HG02798 (cell line): Measurements from ENCODE around the gene MRPL20.
A peak's percentile ranks its signal among the peaks of the same experiment; 100 is the strongest.
"Not testable (repeated sequence)": the region's sequence is repeated elsewhere in the genome, so short reads cannot be mapped to it uniquely, and the experiment has no call there.

Experiments
- ATAC-seq: cut with Tn5 transposase; IDR thresholded peaks from one replicate; pipeline ENCODE4 v1.9.1; 2021; ENCODE audit warnings: mild to moderate bottlenecking; ENCODE audit not compliant: unreplicated experiment, poor library complexity

The MRPL20 gene

DNA sequence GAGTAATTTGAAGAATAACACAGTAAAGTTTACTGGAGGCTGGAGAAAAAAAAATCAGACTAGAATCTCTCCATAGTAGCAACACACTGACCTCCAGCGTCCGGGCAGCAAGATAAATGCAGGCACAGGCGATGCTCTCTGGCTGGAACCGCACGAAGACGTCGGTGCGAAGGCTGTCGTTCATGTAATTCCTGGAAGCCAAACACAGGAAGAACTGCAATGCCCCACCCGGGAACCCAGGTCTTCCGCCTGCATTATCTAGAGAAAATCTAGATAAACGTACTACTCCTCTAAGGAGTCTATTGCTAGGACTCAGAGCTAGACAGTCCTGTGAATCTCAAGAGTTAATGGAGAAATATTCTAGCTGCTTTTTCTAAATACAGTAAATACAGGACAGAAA, 16.4 kb downstream of the MRPL20 start:
- no peak for ATAC-seq

DNA sequence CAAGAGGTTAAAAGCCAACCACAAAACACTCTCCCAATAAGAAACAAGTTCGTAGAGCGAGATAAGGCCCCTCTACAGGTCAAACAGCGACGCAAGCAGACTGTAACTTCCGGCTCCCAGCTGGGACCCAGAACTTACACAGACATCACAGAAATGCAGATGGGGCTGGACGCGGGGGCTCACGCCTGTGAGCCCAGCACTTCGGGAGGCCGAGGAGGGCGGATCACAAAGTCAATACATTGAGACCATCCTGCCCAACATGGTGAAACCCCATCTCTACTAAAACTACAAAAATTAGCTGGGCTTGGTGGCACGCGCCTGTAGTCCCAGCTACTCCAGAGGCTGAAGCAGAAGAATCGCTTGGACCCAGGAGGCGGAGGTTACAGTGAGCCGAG, 19.0 kb downstream of the MRPL20 start:
- ATAC-seq, result no peak

DNA sequence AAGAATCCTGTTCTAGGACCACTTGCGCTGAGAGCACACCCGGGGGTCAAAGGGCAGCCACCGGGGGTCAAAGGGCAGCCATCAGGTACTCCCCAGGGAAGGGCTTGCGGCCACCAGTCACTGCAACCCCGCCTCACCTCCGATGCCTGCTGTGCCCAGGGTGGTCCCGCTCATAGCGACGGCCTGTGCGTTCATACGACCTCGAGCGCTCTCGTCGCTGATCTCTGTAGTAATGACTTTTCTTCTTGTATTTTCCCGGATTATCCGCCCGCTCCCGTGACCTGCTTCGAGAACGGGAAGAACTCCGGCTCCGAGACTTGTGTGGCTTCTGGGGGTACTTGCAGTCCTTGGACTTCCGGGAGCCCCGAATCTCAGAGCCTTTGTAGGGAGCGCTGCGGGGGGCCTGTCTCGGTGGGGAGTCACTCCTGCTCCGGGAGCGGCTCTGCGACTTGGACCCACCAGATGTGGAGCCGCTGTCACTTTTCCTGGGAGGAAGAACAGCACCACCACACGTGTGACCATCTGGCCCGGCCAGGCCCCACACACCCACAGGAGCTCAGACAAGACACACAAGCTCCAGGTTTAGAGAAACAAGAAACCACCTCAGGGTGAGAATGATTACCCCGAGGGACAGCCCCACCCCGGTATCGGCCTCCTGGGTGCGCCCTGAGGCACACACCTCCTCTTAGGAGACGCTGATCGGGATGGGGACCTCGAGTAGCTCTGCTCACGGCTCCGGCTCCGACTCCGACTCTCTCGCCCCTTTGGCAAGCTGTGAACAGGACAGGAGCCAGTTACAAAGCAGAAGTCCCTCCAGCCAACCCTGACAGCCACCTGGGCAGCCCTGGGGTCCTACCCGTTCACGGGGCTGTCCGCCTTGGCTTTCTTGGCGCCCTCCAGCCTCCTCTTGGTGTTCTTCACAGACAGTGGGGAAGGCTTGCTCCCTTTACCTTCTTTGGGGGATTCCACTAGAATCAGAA, 19.7 kb downstream of the MRPL20 start:
- no peak for ATAC-seq

DNA sequence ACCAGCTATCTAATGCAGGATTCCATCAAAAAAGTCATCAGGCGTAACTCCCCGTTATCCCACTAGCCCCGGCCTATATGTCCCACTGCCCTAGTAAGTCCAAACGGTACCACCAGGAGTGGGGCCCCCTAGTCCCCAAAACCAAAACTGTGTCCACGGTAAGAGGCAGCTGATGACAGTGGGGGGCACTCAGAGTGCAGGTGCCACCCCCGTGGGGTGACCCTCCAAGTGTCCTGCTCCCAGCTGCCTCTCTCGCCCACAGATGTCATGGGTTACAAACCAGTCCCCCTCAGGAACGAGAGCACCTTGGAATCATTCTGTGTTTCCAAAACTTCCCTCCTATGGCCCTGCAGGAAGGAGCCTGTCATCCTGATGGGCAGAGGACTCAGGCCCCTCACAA, 21.2 kb downstream of the MRPL20 start:
- ATAC-seq, result no peak

DNA sequence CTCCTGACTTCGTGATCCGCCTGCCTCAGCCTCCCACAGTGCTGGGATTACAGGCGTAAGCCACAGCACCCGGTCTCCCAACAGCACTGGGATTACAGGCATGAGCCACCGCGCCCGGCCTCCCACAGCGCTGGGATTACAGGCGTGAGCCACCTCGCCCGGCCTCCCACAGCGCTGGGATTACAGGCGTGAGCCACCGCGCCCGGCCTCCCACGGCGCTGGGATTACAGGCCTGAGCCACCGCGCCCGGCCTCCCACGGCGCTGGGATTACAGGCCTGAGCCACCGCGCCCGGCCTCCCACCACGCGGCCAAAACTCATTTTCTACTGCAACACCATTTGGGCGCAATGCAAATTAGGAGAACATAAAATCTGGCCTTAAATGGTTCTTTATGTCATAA, 21.8 kb downstream of the MRPL20 start:
- not testable (repeated sequence) for ATAC-seq

DNA sequence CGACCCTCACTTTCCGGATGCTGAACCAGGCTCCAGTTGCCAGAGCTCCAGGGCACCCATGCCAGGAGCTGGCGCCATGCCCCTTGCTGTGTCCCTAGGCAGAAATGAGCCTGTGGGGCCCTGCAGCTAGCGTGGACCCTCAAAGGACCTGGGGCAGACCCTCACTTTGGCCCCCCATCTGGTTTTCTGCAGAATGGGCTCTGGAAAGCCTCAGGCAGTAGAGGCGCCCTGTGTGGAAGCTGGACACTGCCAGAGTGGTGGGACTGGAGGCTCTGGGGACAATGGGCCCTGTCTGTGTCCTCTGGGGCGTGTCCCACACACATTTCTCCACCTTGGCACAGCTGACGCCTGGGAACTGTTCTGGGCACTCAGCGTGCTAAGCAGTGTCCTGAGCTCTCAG, 25.8 kb downstream of the MRPL20 start:
- no peak for ATAC-seq

DNA sequence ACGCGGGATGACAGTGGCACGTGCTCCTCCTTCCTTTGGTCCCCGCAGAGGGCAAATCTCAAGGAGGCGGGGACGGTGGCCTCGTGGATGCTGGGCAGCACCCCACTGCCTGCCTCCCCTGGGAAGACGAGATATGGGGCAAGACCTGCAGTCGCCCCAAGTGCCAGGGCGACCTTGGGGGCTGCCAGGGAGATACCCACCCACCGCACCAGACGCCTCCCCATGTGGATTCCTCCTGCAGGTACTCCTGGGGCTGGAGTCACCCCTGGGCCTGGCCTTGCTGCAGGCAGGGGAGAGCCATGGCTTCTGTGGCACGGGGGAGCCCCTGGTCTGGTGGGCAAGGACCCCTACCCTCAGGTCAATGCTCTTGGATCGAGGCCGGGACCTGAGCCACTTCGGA, 26.2 kb downstream of the MRPL20 start:
- ATAC-seq, result no peak

DNA sequence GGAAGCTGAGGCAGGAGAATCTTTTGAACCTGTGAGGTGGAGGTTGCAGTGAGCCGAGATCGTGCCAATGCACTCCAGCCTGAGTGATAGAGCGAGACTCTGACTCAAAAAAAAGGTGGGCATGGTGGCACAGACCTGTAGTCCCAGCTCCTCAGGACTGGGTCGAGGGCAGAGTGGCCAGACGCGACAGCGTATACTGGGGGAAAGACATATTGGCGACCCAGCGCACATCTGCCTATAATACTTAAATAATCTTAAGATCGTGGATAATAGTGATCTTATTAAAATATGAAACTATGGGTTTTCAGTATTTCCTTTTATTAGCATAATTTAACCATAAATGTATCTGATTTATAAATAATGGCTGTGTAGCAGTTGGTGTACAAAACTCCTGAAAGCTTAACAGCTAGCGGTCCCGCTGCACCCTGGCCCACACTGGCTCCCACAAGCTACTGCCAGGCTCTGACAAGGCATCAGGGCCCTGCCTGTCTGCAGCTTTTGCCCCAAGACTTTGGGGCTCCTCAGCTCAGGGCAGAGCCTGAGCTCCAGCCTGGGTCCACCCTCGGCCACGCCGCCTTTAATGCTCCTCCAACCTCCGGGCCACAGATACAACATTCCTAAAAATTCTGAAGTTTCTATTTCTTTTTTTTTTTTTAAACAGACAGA, 29.4 kb downstream of the MRPL20 start:
- no peak for ATAC-seq

DNA sequence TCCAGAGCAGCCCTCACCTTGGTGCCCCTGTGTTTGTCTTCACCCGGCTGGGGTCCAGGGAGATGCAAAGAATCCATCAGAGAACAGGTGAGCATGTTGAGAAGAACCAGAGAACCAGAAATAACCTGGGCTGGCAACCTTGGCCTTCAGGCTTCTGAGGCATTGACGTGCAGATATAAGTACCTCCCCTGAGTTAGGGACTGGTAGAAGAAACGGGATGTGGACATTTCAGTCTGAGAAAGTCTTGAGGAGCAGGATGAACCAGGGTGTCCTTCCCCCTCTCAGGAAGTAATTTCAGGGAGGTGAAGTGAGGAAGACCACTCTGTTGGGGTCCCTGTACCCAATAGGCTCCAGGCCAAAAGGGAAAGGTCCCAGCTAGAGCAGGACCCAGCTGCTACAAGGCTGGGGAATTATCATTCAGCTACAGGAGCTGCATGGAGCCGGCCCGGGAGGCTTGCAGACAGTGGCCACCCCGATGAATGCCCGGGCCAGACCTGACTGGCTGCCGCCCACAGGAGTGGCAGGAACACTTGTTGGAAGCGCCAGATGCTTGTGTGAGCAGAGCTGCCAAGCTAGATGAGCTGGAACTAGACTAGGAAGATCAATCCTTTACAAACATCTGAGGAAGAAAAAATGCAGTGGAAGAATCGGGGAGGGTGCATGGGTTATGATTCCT, 30.4 kb downstream of the MRPL20 start:
- ATAC-seq, result no peak

DNA sequence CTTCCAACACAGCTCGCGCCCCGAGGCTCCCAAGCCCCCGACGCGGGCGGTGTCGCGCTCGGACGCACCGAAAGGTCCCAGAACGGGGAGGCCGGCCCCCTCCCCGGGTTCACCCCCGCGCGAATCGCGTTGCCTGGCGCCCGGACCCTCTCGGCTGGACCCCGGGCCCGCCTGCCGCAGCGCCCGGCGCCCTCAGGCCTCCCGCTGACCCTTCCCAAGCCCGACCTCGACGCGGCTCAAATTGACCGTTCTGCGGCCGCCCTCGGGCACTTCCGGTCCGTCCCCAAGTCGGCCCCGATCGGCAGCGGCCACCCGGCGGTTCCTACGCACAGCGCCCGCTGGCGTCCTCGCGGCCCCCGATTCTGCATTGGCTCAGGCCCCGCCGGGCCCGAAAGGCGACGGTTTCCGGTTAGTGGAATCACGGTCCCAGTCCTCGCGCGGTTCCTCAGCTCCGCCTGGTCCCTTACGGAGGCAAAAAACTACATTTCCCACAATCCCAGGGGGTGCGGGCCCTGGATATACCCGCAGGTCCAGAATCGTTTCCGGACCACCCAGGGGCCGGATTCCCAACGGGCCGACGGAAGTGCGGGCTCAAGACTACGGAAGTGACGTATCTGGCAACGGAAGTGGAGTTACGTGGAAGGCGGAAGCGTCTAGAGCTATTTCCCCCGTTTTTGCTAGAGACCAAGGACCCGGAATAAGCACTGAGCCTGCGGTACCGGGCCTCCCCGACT, 32.0 kb downstream of the MRPL20 start, which contains the start of gene AURKAIP1:
Gene AURKAIP1 (minus strand): TSS at position 279 of the 734 bp plus-strand sequence. CDS start 451 bp downstream, outside the sequence.
- peak; percentile 88 for ATAC-seq

DNA sequence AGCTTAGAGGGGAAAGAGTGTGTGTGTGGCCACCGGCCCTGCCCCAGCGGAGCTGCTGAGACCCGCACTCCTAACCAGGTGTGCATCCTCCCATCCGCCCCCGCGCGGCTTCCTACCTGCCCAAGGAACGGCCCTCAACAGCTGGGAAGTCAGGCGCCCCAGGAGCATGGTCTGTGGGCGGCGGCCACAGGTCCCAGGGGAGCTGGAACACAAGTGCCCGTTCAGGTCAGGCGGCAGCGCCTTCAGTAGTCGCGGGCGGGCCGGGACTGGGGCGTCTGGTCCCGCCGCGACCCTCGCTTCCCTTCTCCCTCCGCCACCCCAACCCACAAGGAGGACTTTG, 32.5 kb downstream of the MRPL20 start:
- peak; percentile 4 for ATAC-seq

DNA sequence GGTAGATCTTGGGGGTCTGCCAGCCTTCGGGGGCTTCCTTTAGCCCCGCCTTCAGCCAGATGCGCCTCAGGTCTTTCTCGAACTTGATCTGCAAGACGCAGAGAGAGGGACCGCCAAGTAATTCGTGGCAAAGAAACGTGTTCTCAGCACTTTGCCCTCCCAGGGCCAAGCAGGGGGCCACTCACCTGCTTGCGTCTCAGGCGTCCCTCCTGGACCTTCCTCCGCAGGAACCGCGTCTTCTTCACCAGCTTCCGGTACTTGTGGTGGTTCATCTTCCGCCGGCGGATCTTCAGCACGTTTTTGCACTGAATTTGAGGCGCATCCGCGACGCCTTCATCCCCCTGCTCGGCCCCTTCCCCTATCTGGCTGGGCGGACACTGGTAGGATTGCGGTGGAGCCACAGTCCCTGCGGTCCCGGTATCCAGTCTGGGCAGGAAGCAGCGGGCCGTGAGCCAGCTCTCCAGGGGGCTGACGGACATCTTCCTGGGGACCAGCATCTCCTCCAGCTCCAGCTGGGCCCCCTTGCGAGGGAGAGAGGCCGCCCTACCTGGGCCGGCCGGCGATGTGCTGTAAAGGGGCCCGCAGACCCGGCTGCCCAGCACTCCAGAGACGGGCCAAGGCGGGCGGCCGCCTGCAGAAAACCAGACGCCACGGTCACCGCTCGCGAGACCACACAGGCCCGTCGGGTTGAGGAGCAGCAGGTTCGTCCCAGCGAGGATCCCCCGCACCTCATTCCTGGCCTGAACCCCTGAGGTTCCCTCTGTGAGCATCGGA, 33.1 kb downstream of the MRPL20 start:
- no peak for ATAC-seq

DNA sequence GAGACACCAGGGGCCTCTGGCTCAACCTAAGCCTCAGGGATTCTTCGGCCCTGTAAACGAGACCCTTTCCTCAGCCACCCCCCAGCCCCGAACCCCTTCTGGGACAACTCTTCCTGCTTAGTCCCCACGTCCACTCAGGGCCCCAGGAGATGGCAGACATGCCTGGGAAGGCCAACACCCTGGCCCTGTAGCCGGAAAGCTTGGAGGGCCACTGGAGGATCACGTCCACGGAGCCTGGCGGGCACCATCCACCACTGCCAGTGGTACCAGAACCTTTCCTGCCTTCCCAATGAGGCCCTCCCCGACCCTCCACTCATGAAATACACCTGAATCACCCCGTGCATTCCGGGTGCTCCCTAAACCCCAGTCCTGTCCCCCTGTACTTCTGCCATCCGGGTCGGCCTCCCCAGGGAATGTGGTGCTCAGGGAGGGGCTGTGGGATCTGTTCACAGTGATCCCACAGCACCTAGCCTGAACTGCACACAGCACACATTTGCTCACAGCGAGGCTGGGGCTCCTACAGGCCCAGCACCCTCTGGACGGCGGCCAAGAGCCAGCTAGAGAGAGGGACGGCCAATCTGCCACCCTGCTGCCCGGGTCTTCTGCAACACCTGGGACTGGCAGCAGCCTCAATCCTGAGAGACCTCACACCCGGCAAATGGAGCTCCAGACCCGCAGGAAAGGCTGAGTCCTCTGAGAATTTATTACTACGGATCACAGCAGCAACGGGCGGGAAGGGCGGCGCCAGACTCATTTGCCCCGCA, 33.9 kb downstream of the MRPL20 start:
- no peak for ATAC-seq

DNA sequence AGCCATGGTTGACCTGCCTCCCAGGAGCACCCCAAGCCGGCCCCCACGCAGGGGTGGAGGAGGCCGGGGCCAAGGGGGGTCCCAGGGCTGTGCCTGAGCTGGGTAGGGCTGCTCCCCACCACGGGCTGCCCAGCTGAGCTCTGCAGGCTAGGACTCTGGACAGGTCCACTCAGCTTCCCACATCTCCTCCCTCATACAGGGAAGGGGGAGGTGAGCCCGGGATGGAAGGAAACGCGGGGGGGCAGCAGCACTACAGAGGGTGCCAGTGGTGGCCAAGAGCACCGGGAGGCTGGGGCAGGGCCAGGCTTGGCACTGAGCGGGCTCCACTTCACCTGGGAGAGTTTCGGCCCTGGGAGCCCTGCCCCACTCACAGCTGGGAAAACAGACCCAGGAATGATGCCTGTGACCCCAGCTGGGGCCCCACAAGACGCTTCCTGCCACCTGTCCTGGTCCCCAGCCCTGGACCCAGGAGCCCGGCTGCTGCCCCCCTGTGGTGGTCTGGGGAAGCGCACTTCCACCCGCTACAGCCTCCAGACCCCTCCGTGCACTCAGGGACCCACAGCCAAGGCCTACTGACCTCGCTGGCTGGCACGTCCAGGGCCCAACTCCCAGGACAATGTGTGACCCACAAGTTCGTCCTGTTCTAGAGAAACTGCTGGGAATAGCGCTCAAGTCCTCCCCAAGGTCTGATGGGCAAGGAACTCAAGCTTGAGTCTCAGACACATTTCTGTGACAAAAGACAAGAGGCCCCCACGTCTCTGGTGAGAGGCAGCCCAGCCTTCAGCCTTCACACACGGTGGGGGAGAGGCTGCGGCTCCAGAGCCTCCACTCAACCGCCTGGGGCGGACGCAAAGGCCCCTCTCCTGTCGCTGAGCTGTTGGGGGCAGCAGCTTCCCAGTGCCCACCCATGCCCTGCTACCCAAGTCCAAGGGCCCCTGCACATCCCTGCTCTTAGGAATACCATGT, 35.1 kb downstream of the MRPL20 start:
- peak; percentile 18 for ATAC-seq

DNA sequence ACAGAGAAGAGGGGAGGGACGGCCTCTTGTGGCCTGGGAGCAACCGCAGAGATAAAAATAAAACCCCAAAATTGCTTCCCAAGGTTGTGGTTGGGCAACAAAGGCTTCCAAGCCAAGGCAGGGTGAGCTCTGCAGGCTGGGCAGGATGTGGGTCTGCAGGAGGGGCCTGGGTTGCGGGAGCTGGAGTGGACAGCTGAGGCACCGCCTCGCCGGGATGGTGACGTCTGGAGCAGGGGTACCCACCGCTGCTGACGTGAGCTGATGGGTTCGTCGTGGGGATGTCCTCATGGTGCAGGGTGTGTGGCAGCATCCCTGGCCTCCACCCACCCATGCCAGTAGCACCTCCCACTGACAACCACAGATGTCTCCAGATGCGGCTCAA, 35.7 kb downstream of the MRPL20 start:
- no peak for ATAC-seq

DNA sequence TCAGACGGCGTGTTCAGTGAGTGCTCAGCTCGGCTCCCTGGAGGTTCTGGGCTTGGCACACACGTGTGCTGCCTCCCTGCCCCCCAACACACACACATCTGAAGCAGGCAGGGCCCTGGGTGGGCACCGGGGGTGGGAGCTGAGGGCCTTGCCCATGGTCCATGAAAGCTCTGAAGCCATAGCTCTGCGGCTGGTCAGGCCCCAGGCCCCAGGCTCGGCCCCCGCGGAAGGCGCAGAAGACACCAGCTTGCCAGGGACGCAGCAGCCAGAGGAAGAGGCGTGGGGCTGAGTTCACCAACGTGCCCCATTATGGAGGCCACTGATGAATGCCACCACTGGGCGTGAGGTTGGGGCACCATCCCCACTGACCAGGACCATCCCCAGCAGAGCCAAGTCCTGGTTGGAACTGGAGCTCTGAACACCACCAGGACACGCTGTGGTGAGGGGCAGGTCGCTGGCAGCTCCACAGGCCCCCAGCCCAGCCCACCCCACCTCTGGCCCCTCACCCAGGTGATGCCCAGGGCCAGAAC, 36.3 kb downstream of the MRPL20 start:
- no peak for ATAC-seq

DNA sequence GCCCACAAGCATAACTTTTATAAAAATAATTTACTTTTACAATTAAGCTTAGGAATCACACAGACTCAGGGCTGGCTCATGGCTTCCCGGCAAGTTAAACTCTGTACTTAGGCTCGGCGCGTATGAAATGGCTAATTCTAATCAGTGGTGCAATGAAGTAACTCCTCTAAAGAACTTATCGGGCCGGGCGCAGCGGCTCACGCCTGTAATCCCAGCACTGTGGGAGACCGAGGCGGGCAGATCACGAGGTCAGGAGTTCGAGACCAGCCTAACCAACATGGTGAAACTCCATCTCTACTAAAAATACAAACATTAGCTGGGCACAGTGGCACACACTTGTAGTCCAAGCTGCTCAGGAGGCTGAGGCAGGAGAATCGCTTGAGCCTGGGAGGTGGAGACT, 37.0 kb downstream of the MRPL20 start:
- not testable (repeated sequence) for ATAC-seq

DNA sequence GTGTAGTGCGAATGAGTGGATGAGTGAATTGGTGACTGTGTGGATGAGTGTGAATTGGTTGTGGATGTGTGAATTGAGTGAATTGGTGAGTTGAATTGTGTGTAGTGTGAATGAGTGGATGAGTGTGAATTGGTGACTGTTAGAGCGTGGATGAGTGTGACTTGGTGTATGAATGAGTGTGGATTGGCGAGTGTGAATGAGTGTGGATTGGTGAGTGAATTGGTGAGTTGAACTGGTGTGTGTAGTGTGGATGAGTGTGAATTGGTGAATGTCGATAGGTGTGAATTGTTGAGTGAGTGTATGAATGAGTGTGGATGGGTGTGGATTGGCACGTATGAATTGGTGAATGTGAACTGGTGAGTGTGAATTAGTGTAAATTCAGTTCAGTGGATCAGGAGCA, 39.8 kb downstream of the MRPL20 start:
- no peak for ATAC-seq
